ENCODE data around the gene ZNF804A.

Gene ZNF804A
- total RNA-seq = 4.6 to 28.2 (median 13.1) reads per million in 18 experiments

DNA sequence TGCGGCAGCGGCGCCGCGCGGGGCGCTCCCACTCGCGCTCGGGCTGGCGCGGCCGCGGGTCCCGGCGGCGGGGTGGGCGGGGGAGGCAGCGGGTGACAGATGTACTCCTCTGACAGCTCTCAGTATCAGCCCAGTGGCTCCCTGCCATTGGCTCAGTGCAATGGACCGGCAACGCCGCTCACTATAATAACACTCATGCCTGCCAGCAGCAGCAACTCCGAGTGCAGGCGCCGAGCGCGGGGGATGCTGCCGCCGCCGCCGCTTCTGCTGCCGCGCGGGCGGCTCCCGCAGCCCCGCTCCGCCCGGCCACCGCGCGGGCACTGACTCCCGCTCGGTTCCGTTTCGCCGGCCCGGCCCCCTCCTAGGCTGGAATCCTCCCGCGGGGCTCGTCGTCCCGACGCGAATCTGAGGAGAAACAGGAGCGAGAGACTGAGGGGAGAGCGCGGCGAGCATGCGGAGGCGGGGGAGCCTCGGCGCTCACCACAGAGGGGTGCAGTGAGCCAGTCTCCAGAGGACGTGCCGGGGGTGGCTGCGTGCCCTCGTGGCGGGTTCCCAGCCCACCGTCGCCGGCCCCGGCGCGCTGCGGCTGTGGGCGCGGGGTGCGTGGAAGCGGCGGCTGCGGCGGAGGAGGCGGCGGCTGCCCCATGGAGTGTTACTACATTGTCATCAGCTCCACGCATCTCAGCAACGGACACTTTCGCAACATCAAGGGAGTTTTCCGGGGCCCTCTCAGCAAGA is at the start of gene ZNF804A:
Gene ZNF804A, plus strand, starts transcription at position 214 of the 738 bp plus-strand sequence. Its CDS starts 431 bp downstream, at position 645.
- peak; percentile 93 to 95 for DNase-seq

DNA sequence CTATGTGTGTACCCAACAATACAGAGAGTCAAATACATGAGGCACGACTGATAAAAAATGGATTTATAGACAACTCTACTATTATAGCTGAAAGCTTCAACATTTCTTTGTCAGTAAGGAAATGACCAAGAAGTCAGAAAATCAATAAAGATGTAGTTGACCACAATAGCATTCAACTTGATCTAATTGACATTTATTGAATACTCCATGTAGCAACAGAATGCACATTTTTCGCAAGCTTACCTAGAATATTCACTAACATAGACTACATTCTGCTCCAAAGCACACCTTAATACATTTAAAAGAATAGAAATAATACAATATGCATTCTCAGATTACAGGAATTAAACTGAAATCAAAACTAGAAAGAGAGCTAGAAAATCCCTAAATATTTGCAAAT is 49.2 kb upstream of the ZNF804A start:
- no peak for DNase-seq

DNA sequence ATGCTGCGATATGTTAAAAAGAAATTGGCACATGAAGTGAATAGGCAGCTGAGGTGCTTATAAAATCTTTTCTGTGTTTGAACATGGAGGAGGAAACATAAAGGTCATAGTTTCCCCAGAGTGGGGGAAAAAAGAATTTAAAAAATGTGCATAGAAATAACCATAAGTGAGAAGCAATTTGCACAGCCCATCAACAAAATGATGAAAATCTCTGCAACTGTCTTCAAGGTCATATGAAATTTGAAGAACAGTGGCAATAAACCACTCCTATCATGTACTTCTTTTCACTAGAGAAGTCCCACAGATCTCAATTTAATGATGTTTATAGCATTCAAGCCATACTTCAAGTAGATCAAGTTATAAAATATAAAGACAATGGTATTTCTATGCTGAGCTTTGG is 46.7 kb upstream of the ZNF804A start:
- DNase-seq = no peak

DNA sequence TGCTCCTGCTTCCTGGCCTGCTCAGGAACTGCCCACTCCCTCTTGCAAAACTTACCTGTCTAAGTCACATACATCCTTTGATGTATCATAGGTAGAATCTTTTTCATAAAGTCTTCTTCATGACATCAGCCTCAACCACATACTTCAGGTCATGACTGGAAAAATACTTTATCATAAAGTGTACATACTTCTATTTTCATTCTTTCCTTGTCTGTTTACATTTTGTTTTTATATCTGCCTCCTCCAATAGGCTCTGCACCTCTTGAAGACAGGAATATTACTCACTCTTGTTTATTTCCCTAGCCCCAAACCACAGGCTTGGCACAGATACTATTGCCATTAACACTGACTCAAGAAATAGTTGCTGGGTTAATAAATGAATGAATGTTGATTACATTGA is 43.6 kb upstream of the ZNF804A start:
- DNase-seq = no peak

DNA sequence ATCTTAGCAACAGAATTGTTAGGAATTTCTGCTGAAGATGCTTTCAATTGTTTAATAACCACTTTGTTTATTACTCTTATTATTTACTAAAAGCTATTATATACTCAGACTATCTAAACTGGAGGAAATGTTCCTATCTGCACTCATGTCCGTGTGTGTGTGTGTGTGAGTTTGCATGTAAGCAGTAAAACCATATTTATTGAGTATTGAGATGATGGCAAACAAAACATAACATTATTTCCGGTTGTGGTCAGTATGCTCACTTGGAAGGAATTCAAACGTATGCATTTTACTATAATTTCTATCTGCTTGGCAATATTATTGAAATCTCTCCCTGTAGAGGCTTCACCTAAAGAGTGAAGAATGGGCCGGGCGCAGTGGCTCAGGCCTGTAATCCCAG is 43.0 kb upstream of the ZNF804A start:
- no peak for DNase-seq

DNA sequence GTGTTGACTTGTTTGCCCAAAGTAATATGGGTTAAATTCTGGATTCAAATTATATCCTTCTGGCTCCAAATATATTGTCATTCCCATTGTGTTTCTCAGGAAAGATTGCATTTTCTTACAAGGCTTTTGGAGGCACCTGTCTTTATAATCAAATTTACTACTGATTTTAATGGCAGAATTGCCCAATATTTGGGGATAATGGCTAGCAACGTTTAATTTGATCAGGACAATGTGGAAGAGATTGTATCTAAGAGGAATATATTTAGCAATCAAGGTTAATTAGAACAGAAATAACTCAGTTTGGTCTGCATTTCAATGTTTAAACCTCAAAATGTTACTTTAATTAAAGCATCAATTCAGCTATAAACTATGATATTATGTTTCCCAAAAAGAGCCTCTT is 41.7 kb upstream of the ZNF804A start:
- no peak for DNase-seq

DNA sequence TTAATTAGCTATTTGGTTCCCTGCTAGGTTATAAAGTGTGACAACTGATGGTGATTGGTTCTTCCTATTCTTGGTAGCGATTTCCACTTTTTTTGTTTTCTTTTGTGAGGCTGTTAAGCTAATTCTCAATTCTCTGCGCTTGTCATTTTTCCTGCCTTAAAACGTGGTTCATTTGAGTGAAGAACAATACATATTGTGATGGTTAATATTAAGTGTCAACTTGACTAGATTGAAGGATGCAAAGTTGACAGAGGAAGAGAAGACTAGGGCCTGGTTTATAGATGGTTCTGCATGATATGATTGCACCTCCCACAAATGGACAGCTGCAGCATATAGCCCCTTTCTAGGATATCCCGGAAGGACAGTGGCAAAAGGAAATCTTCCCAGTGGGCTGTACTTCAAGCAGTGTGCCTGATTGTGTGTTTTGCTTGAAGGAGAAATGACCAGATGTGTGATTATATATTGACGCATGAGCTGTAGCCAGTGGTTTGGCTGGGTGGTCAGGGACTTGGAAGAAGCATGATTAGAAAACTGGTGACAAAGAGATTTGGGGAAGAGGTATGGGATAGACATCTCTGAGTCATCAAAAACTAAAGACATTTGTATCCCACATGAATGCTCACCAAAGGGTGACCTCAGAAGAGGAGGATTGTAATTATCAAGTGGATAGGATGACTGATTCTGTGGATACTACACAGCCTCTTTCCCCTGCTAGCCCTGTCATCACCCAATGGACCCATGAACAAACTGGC is 39.4 kb upstream of the ZNF804A start:
- DNase-seq = peak in 1 of 2 donors; percentile 11

DNA sequence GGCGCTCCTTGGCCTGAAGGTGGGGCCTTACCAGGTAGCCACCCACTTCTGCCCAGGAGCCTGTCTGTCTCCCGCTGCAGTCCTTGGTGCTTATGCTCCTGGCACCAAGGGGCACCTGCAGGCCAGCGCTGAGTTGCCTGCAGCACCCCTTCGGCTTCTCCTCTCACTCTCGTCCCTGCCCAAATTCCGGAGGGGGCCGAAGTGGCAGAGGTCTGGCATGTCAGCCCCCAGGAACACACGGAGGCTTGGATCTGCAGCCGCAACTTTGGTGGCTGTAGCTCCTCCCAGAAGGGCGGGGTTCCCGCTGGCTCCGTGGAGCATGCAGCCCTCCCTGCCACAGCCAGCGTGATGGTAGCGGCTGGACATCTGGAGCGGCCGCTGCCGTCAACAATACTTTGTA is 37.7 kb upstream of the ZNF804A start:
- no peak for DNase-seq

DNA sequence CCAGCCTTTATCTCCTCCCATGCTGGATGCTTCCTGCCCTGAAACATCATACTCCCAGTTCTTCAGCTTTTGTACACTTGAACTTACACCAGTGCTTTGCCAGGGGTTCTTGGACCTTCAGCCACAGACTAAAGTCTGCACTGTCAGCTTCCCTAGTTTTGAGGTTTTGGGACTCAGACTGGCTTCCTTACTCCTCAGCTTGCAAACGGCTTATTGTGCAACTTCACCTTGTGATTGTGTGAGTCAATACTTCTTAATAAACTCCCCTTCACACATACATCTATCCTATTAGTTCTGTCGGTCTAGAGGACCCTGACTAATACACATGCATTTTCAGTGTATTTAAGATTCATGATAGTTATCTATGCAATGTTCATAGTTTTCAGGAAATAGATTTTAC is 35.8 kb upstream of the ZNF804A start:
- DNase-seq = peak; percentile 91 to 92

DNA sequence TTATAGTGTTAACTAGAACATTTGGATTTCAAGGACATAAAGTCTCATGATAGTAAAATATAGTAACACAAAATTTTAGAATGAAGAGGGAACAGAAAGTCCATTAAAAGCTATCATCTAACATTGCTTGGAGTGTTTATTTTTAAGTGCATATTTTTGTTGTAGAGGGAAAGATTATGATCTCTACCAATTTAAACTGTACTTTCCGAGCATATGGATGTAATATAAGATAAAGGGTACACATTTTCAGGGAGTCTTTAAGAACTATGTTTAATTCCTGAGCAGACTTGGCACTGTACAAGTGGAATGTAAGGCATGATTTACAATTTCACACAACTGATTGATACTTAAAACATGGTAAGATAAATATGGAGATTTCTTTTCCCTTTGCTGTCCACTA is 34.2 kb upstream of the ZNF804A start:
- DNase-seq = no peak

DNA sequence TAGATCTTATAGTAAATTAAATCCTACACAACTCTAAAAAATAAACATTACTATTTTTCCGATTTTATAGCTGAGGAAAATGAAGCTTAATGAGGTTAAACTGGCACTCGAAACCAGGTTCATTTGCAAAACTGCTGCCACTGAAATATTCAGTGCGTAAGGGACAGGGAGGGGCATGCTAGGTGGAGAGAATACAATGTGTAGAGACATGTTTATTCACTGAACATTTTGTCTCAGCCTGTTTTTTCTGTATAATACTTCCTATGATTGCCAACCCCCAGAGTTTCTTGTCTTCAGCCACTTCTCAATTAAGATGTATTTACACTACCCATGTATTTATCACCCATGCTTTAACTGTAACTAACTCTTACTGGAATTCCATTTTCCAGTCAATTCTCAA is 31.6 kb upstream of the ZNF804A start:
- DNase-seq = no peak

DNA sequence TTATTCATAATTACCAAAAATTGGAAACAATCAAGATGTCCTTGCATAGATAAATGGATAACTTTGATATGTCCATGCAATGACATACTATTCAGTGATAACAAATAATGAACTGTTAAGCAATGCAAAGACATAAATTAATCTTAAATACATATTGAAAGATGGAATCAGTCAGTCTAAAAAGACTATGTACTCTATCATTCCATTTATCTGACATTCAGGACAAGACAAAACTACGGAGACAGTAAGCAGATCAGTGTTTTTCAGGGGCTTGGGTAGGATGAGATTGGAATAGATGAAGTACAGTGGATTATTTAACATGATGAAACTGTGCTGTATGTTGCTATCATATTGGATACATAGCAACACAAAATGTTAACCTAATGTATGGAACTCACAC is 21.3 kb upstream of the ZNF804A start:
- DNase-seq = no peak

DNA sequence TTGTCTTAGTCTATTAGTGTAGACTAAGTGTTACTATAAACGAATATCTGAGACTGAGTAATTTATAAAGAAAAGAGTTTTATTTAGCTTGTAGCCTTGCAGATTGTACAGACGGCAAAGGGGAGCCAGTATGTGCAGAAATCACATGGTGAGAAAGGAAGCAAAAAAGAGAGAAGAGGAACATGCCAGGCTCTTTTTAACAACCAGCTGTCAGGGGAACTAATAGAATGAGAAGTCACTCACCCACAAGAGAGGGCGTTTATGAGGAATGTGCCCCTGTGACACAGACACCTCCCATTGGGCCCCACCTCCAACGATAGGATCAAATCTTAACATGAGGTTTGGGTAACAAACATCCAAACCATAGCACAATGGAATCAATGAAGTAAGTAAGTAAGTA is 20.6 kb upstream of the ZNF804A start:
- DNase-seq = peak; percentile 71 to 76

DNA sequence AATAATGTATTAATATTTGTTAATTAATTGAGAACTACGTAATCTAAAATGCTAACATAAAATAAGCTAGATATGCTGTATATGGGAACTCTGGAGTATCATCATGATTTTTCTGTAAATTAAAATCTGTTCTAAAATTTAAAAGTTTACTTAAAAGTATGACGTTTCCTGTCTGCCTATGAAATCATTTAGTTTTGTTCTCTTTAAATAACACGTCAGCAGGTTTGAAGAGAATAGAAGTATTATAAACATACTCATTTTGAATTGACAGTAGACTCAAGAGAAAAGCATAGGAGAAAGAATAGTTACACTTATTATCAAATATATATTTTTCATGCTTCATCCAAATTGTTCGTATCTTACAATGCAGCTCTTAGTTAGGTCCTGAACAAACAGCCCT is 19.1 kb upstream of the ZNF804A start:
- DNase-seq = no peak

DNA sequence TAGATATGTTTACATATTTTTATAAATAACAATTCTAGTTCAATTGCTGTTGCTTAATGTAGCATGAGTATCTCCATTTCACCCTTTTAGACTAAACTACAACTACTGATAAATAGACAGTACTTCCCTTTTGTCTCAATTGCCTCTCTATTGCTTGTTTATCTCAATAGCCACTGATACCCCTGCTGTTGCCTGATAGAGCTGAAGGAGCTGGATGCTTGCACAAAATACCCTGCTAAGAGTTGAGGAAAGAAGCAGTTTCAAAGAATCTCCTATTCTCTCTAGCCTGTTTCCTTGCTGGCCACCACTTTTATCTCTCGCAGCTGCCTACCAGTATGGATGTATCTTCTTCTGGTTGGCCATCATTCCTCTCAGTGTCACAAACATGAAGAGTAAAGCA is 16.9 kb upstream of the ZNF804A start:
- DNase-seq = no peak

DNA sequence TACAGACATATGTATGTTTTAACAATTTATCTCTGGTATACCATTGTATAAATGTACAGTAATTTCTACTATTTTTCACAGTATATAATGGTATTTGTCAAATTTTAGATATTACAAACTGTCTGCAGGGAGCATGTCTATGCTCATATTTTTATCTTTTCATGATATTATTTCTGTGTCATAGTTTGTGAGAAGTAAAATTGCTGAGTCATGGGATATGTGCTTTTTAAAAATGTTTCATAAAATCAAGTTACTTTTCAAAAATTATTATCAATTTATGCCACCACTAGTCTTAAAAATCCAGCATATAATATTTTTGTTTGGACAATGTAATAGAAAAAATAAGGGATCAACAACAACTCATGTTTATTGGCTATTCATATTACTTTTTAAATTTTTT is 9.1 kb upstream of the ZNF804A start:
- DNase-seq = no peak

DNA sequence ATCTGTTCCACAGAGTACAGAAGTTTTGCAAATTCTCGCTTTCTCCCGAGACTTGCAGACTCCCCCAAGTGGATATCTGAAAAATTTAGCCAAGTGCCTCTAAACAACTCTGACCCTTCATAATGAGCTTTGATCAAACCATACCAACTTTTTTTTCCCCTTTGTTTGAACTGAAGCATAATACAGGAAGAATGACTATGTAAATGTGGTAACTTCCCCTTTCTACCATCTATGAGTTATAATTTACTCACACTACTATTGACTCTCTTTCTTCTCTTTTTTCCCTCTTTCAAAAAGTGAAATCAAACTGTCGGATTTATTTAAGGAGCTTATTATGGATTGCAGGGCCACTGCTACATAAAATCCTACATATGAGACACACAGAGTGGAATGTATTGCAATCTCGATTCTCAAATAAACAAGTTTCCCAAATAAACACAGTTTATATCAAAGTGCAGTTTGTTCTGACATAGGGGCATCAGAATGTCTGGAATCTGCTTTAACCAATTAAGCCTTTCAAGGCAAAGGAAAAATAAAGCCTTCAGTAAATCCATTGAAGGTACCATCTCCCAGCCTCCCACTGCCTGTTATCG is 1.4 kb upstream of the ZNF804A start:
- peak; percentile 73 to 93 for DNase-seq

DNA sequence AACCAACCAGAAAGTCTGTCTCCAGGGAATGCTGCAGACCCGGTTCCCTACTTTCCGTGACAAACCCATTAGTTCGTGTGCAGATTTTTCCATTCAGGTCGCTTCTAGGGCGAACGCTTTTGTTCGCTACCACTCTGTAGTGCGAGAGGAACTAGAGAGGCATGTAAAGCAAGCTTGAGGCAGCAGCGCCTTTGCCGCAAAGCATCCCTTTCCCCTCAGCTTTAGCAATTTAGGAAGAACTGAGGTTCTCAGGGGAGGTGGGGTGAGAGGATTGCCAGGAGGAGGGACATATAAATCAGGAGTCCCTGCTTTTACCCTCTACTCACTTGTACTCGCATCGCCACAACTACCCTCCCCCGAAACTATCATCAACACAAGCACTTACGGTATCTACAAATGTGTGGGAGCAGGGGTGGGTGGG is 748 bp upstream of the ZNF804A start:
- peak; percentile 83 to 84 for DNase-seq

DNA sequence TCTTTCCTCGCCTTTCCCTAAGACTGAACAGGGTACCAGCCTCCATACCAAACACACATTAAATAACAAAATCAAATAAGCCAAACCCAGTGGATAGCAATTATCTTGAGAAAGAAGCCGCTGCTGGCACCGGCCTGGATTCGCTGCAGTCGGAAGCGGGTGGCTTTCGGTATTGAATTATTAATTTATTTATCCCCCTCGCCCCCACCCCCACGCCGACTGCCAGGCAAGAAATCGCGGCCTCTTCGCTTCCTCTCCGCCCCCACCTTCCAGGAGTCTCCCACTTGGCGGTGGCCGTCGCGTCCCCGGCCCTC is 370 bp upstream of the ZNF804A start:
- no peak for DNase-seq

DNA sequence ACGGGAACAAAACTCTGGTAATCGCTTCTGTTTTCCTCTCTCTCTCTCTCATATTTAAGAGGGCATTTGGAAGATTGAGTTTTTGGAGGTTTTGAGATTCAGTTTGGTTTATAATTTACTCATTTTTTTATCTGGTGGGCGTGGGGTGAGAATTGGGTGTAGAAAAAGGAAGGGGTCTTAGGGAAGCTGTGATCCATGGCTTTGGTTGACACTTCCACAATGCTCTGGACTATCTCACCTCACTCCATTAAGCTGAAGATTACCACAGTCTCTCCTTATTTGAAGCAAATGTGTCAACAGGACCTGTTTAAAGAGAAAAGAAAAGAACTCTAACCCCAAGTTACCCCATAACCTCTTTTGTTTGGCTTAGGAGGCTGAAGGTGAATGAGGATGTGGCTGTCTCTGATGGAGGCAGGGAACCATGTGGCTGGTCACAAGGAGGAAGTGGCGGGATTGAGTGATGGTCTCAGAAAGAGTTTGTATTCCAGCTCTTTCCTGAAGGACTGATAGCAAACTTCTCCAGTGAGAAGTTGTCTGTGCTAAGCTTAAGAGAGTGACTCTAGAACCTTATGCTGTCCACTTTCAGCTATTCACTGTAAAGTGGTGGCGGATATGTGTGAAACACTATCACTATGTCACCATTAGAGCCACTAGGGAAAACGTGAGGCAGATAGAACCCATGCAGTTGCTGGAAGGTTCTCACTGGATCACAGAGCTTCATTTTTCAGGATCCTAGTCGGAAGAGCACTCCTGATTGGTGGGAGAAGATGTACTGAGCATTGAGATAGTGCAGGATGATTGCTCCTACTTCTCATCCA is 934 bp downstream of the ZNF804A start:
- DNase-seq = peak; percentile 78 to 80

DNA sequence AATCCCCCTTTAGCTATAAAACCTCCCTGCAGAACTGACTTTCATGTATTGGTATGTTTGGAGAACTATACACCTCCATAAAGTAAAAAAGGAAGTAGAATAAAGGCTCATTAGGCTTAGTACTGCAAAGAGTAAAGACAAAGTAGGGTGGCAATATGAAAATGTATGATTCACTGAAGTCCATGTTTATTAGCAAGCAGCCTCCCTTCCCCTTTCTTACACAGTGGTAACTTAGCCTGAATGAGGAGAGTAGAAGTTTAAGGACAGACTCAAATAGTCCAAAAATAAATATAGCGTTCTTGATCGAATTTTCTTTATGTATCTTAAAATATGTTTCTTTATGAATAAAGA is 1.5 kb downstream of the ZNF804A start:
- DNase-seq = peak; percentile 67 to 82

DNA sequence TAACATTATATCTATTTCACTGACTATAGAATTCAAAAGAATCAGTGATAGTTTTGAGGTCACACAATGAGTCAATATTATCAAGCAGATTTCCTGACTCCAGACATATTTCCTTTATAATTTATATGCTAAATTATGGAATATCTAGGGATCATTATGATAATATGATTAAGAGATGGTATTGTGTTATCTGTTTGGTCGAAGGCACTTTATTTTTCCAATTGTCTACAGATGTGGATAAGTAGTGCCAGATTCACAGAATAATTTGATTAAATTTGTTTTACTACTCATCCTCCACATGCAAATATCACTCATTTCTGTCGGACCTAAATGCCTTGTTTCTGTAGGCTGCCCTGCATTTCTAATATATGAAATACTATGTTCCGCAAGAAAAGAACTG is 4.4 kb downstream of the ZNF804A start:
- no peak for DNase-seq

DNA sequence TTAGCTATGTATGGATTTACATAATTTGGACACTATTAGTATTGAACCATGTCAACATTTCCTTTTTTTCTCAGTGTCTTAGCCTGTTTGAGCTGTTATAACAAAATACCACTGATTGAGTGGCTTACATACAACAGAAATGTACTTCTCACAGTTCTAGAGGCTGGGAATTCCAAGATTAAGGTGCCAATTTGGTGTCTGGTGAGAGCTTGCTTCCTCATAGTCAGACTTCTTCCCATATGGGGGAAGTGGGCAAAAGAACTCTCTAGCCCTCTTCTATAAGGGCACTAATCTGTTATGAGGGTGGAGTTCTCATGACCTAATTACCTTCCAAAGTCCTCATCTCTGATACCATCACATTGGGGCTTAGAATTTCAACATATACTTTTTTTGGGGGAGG is 12.6 kb downstream of the ZNF804A start:
- DNase-seq = no peak

Data from inflammatory macrophage (primary cell).